NCI-H69 (cell line): ENCODE measurements around the gene MTHFD1L.
A peak's percentile ranks its signal among the peaks of the same experiment; 100 is the strongest.

Experiments used
- DNase-seq: peaks from one replicate; lab custom pipeline; 2025; lab: John Stamatoyannopoulos, UW

MTHFD1L gene

DNA sequence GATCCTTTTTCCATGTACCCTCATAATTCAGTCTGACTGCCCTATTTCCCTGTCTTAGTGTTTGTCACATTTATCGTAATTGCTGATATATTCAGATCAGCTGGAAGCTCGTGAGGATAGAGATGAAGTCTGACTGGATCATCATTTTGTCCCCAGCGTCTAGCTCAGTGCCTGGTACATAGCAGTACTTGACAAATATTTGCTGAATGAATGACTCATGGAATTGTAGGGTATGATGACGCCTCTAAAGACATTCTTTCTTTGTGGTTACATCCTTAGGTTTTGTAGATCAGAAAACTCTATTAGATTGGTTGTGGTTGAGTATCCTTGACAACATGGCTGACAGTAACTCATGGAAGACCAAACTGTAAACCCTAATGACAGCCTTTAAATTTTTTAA, 68.9 kb downstream of the MTHFD1L start:
- no peak for DNase-seq

DNA sequence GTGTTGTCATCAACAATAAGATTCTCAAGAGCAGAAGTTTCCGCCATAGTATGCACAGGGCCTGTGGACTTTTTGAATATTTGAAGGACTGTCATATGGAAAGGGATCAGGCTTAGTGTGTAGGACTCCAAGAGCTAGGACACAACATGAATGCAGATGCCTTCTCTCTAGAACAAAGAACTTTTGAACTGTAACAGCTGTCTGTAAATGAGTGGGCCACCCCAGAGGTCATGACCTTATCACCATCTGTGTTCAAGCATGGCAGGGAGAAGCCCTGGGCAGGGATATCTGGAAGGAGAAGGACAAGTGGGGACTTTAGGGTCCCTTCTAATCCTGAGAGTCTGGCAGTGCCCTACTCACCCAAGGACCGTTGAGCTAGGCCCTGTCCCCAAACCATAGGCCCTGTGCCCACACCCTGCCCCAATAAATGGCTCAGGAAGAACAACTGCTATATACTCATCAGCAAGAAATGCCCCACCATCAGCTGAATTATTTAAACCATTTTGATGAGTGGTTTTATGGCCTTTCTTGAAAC, 70.6 kb downstream of the MTHFD1L start:
- no peak for DNase-seq

DNA sequence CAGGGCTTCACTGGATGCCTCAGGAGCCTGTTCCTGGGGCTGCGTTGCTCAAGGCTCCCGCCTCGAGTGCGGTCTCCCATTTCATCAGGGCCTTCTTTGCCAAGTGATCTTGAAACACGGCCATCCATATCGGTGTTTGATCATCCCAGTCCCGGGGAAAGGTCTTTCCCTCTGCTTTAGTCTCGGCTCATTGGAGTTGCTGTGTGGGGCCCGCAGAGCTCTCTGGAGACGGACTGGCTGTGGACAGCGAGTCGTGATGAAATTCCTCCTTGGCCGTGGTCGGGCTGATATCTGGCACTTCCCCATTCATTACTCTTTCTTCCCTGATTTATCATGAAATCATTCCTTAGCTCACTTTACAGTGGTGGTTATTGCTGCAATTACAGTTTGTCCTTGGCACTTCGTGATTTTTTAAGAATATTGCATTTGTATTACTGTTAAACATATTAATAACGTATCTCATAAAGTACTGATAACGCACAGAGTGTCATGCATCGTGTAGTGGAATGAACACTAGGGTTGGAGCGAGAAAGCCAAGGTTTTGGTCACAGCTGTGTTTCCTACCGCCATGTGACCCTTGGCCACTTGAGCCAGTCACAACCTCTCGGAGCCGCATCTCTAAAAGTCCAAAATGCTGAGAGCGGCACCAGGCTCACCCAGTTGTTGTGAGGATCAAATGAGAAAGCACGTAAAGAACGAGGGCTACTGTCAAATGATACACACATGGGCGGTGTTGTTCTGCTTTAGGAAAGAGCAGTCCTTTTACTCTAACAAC, 71.8 kb downstream of the MTHFD1L start:
- DNase-seq, result no peak

DNA sequence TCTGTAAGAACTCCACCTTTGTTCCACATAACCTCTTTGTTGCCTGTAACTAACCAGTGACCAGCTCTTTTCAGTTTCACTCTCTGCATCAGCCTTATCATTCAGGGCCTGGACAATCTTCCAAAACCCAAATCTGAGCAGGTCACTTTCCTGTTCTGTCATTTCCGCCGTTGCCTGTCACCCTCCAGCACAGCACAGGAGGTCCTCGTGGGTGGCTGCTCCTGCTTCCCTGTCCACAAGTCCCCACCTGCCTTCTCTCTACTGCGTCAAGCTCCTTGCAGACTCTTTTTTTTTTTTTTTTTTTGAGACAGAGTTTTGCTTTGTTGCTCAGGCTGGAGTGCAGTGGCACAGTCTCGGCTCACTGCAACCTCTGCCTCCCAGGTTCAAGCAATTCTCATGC, 73.9 kb downstream of the MTHFD1L start:
- DNase-seq, result no peak

DNA sequence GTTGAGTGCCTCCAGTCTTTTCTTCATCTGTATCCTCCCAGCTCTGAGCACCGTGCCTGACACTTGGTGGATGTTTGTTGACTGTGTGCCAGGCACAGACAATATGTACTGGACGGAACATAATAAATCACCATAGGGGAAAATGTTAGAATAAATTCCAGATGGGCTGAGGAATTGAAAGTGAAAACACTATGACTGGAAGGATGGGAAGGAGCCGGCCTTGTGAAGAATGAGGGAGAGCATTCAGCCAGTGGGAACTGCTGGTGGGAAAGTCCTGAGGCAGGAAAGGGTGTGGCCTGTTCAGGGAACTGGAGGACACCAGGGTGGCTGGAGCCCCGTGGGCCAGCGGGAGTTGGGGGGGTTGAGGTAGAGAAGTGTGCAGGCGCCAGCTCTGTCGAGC, 75.4 kb downstream of the MTHFD1L start:
- DNase-seq, result no peak

DNA sequence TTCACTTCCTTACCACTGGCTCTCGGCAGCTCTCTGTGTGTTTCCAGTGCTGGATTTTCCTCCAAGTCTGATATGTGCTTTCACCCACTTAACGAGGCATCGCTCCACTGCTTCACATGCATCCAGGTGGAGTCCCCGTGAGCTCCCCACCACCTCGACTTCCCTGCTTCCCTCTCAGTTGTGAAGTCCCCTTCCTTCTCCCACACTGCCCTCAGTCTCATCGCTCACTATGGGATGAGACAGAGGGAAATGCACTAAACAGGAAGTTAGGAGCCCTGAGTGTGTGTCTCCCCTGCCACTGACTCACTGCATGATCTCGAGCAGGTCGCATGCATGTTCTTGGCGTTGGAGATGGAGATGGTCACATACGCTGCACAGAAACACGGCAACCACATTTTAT, 84.0 kb downstream of the MTHFD1L start:
- no peak for DNase-seq

DNA sequence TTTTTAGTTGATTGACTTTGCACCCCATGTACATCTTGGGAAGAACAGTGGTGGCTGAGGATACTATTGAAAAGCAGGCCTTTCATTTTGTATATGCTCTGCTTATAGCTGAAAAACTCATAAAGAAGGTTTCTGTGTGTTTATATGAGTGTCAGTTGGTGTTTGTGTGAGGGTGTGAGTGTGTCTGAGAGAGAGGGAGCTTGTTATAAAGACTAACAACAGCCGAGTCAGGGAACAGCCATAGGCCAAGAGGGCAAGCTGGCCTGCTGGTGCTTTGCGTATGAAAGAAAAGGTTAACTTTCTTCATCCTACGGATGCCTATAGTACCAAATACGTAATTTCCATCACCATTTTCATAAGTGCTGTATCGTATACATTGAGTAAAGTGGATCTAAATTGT, 88.3 kb downstream of the MTHFD1L start:
- DNase-seq, result no peak

DNA sequence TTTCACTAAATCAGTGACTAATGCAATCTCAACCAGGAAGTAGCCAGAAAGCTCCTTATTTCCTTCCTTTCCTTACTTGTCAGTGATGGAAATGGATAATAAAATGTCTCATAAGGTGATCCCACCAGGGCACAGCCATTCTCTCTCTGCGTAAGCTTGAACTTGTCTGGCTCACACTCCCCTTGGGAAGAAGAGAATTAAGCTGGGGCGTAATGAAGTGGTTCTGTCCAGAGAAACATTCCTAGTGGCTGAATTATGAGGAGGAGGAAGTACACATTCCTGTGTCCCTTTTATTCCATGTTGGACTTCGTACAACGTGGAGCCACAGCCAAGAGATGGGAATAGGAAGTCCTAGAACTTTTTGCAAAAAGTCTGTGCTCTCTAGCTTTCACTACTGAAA, 93.7 kb downstream of the MTHFD1L start:
- DNase-seq, result no peak

DNA sequence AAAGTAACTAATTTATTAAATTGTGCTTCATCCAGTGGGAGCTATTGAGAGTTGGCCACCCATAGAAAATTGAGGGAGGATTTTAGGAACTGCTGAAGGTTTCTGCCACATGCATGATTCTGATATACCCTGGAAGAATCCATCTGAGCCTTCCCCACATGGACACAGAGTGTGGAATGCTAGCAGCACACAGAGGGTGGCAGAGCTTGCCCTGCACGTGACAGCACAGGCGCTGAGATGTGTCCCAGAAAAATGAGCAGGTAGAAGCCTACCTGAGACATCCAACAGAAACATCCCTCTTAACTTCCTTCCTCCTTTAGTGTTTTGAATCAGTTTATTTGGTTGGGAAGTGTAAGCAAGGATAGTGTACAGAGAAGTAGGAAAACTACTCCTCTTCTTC, 96.9 kb downstream of the MTHFD1L start:
- DNase-seq, result no peak

DNA sequence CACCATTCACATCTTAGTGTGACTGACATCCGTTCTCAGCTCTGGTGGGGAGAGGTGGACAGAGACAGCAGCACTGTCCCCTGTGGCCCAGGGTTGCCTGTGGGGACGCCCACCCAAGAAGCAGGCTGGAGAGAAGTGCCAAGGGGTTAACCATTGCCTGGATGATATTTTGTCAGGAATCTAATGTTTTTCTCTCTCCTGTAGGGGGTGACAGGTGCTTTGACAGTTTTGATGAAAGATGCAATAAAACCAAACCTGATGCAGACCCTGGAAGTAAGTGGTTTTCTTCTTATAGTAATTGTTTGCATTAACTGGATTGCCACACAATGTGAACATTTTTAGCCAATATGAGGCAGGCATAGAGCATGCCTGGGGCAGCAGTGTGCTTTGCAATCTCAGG, 99.3 kb downstream of the MTHFD1L start:
- DNase-seq, result no peak

DNA sequence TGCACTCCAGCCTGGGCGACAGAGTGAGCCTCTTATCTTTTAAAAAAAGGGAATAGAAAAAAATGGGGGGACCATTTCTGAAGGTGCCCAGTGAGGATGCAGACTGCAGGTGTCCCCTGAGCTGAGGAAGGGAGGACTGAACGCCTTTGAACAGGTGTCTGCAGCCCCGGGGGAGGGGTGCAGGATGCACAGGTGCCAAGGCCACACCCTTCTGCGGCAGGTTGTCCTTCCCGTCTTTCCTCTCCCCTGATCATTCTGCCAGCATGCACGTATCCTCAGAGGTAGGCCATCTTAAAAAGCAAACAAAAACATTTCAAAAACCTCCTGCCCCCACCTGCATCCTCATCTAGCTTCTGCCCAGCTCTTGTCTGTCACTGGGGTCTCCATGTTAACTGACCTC, 101.3 kb downstream of the MTHFD1L start:
- peak; percentile 67 for DNase-seq

DNA sequence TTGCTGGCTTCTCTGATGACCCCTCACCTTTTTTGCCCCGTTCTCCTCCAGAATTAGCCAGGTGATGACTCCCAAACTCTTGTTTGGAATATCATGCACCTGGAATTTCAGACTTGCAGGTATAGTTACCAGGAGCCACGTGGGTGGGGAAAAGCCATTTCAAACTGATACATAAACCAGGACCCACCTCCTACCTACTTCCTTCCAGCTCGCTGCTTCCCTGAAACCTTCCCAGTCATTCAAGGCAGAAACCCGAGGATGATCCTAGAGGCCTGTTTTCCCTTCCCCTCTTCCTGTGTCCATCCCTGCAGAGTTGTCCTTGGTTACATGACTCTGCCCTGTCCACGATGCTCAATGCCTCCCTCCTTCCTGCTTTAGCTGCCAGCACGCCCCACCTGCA, 101.9 kb downstream of the MTHFD1L start:
- peak; percentile 6 for DNase-seq

DNA sequence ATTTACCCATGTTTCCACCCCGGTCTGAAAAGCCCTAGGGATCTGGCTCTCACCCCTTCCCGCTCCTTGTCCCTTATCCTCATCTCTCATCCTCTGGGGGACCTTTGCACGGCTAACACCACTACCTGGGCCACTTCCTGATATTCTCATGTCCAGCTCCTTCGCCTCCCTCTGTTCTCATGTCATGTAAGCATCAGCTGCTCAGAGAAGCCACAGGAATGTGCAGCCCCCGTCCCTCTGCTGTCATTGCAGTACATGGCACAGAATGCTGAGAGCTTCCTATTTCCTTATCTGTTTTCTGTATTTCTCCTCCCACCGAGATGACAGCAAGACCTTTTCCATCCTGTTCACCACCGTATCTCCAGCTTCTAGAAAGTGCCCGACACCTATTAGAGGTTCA, 102.4 kb downstream of the MTHFD1L start:
- DNase-seq, result no peak

DNA sequence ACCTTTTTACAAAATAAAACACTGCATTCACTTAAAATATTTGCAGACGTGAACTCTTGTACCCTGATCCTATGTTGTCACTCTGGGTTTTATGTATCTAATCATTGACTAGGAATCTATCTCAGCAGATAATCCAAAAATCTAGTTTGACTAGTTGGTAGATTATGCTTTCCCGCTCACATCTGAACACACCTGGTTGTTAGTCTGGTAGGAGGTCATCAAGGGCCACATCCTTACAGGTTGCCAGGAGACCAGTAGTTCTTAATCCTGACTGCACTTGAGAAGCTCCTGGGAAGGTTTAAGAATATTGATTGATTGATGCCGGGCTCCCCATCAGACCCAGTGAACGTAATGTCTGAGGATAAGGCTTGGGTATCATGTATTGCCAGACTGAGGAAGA, 104.4 kb downstream of the MTHFD1L start:
- no peak for DNase-seq

DNA sequence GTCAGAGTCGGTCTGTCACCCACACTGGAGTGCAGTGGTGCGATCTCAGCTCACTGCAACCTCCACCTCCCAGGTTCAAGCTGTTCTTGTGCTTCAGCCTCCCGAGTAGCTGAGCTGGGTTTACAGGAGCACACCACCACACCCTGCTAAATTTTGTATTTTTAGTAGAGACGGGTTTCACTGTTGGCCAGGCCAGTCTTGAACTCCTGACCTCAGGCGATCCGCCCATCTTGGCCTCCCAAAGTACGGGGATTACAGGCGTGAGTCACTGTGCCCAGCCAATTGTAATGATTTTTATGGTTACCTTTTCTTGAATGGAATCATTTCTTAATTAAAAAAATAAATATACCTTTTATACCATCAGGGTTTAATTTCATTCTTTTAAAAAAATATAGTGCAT, 105.7 kb downstream of the MTHFD1L start:
- DNase-seq, result no peak

DNA sequence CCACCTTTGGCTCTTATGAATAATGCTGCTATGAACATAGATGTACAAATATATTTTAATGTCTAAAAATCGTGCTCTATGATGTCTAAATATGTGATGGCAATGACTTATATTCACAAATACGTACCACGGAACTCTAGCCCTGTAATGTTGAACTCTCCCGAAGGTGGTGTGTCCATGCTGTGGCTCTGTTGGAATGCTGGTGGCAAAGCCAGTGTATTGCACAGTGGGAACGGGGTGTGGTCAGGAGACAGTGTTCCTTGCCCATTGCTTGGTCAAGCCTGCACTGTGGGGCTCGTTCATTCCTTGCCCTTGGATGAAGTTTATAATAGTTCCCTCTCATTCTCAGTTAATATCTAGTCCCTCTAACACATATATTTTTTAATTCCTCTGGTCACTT, 109.6 kb downstream of the MTHFD1L start:
- no peak for DNase-seq

DNA sequence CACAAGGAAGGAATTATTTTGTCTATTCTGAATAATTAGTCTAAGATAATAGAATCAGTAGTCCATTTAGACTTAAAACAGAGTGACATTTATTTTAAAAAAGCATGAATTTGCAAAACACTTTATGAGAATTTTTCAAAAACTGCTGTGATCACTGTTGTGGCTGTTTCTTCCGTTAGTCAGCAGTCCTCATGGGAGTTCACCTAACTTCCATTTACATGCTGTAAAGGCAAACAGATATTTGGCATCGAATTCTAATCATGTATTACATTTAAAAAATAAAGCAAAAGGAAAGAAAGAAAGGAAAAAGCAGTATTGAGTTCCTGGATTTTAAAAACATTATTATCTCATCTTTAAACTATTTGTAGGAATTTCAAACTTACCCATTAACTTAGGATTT, 111.8 kb downstream of the MTHFD1L start:
- DNase-seq, result no peak

DNA sequence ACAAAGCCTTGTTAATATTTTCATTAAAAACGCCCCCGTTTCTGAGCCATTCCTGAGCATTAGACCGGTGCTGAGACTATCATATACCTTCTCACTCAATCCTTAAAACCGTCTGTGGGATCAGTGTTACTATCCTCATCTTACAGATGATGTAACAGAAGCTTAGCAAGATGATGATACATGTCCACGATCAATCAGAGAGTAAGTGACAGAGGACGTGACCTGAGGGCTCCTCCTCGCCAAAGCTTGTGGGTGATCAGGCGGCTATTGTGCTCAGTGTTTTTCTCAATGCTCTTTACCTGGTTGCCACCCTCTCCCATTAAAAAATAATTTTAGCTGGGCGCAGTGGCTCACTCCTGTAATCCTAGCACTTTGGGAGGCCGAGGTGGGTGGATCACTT, 113.1 kb downstream of the MTHFD1L start:
- DNase-seq, result no peak

DNA sequence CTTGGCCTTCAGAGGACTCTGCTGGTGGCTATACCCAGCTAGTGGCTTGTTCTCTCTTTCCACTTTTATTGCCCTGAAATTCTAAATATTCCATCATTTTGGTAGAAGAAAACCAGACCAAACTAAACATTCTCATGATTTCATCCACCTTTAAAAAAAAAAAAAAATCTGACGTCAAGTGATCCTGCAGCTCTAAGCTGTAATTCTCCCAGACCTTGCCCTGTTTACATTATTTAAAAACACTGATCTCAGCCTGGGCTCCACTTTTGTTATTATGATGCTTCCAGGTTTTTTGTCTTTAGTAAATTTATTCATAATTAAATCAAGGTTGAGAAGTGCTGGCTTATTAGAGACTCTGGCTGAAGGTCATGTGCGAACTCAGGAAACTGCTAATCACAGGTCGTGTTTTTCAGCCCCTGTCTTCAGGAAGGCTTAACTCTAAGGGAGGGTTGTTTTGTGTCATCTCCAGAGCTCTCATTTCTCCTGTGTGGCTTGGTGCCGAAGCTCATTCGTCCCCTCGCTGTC, 114.4 kb downstream of the MTHFD1L start:
- DNase-seq, result no peak

DNA sequence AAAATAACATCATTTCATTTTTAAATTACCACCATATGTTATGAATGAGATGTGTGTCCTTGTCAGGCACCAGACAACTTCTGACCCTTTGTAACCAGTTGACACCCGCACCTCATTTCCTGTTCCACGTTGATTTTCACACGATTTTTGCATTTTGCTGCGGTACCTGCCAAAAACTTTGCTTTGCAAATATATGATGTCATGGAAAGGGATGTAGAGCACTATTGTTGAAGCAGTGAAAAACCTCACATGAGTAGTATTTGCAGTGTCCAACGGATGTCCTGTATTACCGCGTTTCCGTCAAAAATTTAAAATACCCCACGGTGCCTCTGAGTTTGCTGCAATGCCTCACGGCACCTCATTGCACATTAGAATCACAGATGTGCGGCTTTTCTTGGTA, 115.6 kb downstream of the MTHFD1L start:
- DNase-seq, result no peak

DNA sequence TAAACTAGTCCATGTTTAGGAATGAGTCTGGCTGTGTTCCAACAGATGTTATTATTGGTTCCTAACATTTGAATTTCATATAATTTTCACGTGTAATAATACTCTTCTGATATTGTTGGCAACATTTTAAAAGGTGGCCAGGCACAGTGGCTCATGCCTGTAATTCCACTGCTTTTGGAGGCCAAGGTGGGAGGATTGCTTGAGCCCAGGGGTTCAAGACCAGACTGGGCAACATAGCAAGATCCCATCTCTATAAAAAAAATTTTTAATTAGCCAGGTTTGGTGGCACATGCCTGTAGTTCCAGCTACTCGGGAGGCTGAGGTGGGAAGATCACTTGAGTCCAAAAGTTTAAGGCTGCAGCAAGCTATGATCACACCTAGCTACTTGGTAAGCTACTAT, 116.2 kb downstream of the MTHFD1L start:
- no peak for DNase-seq

DNA sequence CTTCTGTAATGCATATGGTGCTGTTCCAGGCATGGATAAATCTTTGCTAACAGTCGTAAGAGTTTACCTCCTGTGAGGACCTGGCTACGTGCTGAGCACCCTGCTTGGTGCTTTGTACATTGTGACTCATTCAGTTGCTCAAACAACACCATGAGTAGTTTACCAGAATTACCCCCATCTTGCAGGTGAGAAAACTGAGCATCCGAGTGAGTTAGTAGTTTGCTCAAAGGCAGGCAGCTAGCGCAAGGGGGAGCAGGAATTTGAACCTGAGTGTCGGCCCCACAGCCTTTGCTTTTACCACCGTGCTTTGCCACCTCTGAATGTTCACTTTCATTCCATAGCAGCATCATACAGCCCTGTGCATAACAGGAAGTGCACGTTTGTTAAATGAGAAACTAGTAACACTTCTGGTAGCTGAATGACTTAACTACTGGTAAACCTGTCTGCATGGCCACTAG, 121.9 kb downstream of the MTHFD1L start:
- DNase-seq, result no peak

DNA sequence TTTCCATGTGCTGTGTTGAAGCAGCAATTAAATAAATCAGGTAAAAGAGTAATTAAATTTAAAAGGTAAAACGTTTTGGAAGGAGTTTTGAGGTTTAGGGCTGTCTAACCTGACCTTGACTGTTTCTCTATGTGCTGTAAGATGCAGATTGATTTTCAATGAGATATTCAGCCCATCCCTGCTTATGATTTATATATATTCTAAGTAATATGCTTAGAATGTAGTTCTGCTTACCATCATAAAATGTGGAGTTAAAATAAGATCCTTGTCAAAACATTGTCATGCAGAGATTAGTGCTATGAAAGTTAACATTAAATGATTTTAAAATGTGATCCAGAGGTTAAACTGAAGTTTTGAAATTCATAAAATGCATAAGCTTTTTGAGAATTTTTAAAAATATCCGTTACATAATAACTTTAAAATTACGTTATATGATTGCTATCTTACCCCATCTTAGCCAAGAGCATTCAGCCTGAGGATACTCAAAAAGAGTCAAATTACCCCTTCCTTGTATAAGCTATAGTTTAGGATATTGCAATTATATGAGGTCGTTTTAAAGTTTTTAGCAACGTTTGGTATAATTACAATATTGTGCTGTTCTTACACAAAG, 122.5 kb downstream of the MTHFD1L start:
- no peak for DNase-seq
